Measurements from ENCODE around the gene DISC1.

DNA sequence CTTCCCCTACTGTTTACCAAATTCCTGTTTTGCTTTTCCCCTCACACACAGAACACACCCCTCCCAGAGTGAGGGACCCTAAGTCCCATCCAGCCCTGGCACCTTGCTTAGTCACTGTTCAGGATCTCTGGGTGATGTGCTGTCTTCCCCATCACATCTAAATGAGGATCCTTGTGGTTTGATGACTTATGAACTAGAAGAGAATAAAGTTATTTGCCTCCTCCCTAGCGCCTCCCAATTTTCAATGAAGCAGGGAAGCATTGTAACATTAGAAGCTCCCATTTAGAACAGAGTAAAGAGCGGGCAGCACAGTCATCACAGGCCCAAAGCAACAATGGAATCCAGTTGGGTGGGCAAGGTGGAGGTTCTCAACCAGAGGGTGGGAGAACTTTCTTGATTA is 27.0 kb downstream of the DISC1 start:
- TF ChIP-seq, protein P1, sequence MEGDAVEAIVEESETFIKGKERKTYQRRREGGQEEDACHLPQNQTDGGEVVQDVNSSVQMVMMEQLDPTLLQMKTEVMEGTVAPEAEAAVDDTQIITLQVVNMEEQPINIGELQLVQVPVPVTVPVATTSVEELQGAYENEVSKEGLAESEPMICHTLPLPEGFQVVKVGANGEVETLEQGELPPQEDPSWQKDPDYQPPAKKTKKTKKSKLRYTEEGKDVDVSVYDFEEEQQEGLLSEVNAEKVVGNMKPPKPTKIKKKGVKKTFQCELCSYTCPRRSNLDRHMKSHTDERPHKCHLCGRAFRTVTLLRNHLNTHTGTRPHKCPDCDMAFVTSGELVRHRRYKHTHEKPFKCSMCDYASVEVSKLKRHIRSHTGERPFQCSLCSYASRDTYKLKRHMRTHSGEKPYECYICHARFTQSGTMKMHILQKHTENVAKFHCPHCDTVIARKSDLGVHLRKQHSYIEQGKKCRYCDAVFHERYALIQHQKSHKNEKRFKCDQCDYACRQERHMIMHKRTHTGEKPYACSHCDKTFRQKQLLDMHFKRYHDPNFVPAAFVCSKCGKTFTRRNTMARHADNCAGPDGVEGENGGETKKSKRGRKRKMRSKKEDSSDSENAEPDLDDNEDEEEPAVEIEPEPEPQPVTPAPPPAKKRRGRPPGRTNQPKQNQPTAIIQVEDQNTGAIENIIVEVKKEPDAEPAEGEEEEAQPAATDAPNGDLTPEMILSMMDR (conservative IDR thresholded peaks at IDR 0.05; ENCODE audit: low read depth, low read length), result no peak
- no peak for TF ChIP-seq EZH2 (IDR thresholded peaks at IDR 0.05; ENCODE audit: borderline replicate concordance, low read depth, low read length, poor library complexity, severe bottlenecking)
